Activated gamma-delta T cell (primary cell): Measurements from ENCODE around the gene KIF27.
A peak's percentile ranks its signal among the peaks of the same experiment; 100 is the strongest.
"Not testable (repeated sequence)": the region's sequence is repeated elsewhere in the genome, so short reads cannot be mapped to it uniquely, and the experiment has no call there.

Experiments
- DNase-seq: peaks from one replicate; lab custom pipeline; 2025; lab: John Stamatoyannopoulos, UW
- total RNA-seq, 2 donors: gene quantifications; one replicate each; lab custom pipeline; 2026; lab: John Stamatoyannopoulos, UW

The KIF27 gene
- 18.1 to 28.0 reads per million in 2 donors for total RNA-seq

GRCh38 chr9:83920927-83921707, at the start of gene KIF27:
Gene KIF27, minus strand, starts transcription at chr9:83921432. Its CDS starts 5,841 bp downstream, at chr9:83915591.
- DNase-seq = peak; percentile 95

GRCh38 chr9:83969602-83970001, 48.4 kb upstream of the KIF27 start:
- DNase-seq = no peak

- DNase-seq = no peak
These were observed 45.8 kb upstream of the KIF27 start for GRCh38 chr9:83967073-83967472.

DNA sequence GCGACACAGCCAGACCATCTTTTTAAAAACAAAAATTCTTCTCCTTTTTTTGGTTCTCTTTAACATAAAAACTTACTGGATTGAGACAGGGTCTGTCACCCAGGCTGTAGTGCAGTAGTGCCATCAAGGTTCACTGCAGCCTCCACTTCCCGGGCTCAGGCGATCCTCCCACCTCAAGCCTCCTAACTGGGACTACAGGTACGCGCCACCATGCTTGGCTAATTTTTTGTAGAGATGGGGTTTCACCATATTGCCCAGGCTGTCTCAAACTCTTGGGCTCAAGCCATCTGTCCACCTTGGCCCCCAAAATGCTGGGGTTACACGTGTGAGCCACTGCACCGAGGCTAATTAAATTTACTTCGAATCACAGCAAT, 45.0 kb upstream of the KIF27 start:
- DNase-seq = no peak

GRCh38 chr9:83965350-83966208, 44.3 kb upstream of the KIF27 start:
- DNase-seq = no peak

DNA sequence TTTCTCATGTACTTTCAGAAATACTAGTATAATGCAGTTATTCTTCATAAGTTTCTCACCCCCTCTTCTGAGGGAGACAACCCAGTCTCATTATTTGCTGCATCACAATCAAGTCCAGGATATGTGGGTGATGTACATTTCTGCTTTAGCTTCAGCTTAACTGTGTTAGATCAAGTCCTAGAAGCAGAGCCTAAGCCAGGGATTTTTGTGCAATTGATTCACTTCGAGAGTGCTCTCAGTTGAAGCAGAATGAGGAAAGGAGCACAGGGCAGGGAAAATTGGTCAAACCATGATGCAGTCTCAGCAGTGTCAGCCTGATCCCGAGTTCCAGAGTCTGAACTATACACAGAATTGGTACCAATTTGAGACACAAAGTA, 43.7 kb upstream of the KIF27 start:
- DNase-seq = no peak

DNA sequence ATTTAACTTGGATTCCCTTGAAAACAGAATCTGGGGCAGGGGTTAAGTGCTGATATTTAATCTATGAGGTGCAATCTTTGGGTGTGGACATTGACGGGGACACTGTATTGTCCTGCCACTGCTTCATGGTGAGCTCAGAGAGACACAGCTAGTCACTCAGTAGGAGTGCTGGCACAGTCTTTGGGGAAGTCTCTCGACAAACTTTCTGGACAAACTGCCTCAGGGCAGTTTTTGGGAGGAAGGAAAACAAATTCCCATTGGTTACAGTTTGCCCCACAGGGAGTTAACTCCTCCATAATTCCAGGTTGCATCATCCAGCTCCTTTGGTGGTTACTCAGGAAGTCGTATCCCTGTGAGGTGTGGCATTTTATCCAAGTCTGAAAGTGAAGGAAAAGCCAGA, 40.9 kb upstream of the KIF27 start:
- DNase-seq = no peak

DNA sequence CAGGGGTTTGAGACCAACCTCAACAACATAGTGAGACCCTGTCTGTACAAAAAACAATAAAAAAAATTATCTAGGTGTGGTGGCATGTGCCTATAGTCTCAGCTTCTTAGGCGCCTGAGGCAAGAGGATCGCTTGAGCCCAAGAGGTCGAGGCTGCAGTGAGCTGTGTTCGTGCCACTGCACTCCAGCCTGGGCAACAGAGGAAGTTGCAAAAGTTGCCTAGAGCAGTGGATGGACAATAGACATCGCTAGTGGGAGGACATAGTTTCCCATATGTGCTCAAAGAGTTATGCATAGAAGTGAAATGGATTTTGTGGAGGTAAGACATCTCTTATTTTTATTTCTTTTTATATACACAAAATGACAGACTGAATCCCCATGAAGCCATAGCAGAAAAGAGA, 39.8 kb upstream of the KIF27 start:
- DNase-seq = no peak

DNA sequence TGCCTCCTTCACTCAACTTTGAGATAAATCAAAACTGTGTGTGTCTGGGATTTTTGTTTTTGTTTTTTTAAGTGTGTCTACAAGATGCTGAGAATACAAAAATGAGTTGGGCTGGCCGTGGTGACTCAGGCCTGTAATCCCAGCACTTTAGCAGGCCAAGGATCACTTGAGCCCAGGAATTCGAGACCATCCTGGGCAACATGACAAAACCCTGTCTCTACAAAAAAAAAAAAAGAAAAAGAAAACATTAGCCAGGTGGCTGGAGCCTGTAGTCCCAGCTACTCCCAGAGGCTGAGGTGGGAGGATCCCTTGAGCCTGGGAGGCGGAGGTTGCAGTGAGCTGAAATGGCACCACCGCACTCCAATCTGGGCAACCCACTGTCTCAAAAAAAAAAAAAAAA, 37.8 kb upstream of the KIF27 start:
- DNase-seq = no peak

DNA sequence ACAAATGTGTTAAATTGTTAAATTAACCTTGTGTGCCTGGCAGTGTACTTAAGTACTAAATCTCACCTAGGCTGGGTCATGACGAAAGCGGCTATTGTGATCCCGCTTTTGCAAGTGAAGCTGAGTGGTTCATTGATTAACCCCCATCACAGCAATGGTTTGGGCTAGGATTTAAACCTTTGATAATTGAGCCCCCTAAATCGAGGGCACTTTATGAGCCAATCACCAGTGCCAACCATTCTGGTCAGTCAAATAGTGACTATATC, 35.9 kb upstream of the KIF27 start:
- no peak for DNase-seq

- DNase-seq = peak; percentile 43
These were observed 35.4 kb upstream of the KIF27 start for GRCh38 chr9:83956436-83957247.

DNA sequence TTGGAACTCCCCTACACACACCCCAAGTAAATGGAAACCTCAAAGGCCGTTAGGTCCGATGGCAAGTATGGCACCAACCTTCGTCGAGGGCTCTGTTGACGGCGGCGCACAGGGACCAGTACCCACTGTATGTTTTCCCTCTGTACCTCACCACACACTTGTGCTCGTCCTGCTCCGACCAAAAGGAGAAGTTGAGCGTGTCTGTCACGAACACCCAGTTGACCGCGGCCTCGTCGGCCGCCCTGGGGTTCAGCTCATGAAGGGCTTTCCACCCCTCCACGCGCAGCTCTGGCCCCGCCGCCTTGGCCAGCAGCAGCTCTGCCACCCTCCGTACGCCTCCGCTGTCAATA, 34.8 kb upstream of the KIF27 start:
- DNase-seq = no peak

DNA sequence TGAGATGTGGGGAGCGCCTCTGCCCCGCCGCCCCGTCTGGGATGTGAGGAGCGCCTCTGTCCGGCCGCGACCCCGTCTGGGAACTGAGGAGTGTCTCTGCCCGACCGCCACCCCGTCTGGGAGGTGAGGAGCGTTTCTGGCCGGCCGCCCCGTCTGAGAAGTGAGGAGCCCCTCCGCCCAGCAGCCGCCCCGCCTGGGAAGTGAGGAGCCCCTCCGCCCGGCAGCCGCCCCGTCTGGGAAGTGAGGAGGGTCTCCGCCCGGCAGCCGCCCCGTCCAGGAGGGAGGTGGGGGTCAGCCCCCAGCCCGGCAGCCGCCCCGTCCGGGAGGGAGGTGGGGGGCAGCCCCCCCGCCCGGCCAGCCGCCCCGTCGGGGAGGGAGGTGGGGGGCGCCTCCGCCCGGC, 26.9 kb upstream of the KIF27 start:
- not testable (repeated sequence) for DNase-seq

GRCh38 chr9:83940590-83941303, 19.5 kb upstream of the KIF27 start:
- no peak for DNase-seq

DNA sequence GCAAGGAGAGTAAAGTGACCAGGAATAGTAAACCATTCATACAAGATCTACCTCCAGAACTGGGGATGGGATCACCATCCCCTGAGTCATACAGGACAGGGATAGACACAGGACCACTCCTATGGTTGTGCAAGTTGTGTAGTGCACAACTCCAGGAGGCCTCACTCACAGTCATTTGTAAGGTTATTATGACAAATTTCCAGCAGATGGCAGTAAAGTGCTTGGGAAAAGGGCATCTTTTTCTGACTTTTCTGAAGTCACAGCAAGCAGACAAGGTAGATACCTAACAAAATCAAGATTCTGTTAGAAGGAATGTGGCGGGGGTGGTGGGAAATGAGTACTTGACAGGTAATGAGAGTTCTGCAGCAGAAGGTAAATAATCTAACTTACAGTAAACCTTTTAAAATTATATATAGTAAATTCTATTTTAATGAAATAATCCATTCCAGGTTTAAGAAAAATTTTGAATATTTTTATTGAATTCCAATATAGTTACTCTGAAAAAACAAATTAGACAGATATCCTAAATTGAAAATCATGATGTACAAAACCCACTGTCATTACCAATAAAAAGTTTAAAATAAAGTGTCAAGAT, 16.7 kb upstream of the KIF27 start:
- no peak for DNase-seq

GRCh38 chr9:83936523-83936922, 15.3 kb upstream of the KIF27 start:
- no peak for DNase-seq

DNA sequence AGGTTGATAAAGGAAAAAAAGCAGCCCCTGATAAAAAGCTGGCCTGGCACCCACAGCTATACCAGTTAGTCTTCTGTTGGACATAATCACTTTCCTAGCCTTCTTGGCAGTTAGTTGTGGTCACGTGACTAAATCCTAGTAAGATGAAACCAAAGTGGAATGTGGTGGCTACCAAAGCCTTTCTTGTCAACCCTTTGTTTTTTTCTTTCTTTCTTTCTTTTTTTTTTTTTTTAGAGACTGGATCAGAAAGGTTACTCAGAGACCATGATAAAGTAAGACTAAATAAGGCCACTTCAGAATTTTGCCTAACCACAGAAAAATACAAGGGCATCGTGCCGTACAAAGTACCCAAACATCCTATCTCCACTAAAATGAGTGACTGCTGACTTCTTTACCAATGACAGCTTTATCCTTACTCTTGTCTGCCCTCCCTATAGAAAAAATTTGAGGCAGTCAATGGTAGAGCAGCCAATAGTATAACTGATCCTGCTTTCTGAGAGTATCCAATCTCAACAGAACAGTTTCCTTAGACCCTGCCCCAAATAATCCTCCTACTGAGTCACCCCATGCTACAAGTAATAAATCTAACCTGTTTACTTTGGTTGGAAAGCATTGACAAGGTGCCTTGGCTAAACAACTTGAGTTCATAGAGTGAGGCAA, 14.2 kb upstream of the KIF27 start:
- no peak for DNase-seq

DNA sequence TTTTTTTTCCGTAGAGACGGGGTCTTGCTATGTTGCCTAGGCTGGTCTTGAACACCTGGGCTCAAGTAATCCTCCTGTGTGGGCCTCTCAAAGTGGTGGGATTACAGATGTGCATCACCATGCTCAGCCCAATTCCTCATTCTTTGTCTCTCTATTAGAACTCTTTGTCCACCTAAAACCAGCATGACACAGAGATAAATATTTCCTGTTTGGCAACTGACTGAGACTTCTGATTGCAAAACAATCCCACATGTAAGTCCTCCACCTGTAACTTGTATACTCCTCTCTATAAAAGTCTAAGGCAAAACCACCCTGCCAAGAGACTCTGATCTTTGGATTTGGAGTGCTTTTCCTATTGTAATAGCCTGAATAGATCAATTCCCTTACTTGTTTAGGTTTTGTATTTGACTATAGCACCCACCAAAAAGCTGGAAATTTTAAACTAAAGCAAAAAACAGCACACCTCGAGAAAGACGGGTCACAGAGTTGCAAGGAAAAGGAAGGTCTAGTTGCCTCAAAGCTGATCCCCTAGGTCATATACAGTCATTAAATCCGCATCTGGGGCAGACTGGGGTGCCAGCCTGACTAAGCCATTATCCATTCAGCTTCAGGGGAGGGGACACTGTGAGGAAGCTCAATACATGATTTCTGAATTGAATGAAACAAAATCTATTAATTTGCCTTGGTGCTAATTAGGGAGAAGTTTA, 13.5 kb upstream of the KIF27 start:
- DNase-seq = no peak

GRCh38 chr9:83933790-83934189, 12.6 kb upstream of the KIF27 start:
- no peak for DNase-seq

DNA sequence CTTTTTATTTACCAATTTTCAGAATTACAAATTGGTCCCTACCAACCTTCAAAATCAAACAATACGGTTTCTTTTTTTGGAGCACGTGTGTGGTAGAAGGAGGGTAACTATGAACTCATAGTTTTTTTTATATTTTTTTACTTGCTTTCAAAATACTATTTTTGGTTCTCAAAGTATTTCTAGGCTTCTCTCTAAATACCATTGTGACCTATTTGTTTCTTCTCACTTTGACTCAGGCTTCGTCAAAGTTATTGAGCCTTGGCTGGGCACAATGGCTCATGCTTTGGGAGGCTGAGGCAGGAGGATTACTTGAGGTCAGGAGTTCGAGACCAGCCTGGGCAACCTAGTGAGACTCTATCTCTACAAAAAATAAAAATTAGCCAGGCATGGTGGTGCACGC, 11.6 kb upstream of the KIF27 start:
- no peak for DNase-seq

DNA sequence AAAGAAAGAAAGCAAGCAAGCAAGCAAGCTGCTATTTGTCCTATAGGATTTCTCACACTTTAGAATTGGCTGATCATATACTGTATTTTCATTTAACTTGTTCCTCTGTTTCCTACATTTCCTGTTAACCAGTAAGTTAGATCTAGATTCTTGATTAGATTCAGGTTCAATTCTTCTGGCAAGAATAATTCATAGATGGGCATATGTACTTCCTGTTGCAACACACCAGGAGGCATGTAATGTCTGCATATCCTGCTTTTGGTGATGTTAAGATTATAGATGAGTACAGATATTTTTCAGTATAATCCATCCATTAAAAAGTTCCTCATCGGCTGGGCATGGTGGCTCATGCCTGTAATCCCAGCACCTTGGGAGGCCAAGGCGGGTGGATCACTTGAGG, 10.8 kb upstream of the KIF27 start:
- no peak for DNase-seq
